GM12878 (cell line): ENCODE results near the gene ADCY2. TPM values are rescaled to one million over a fixed set of nuclear protein-coding genes. Genes with fewer than 3 reads are reported as not detected.

Experiments
- ATAC-seq: fragments of 200-7000 bp; cut with Tn5 transposase; 3 replicates; pipeline ENCODE4 v1.9.1; 2020; ENCODE audit warnings: mild to moderate bottlenecking, moderate library complexity
- BruUV-seq: library from RNA; stranded (reverse); fragments of 400-500 nt; replicated peaks from 2 replicates; lab custom pipeline; 2021; lab: Mats Ljungman, UMichigan
- CTCF ChIA-PET: fragments of 300-600 bp; sonication (Branson Sonifier 250); formaldehyde crosslinking; extraction: SDS; loops from one replicate; lab custom pipeline; 2021; ENCODE audit warnings: inconsistent platforms; lab: Yijun Ruan, JAX
- POLR2A ChIA-PET: fragments of 350-600 bp; formaldehyde crosslinking; extraction: SDS; loops from one replicate; lab custom pipeline; 2021; ENCODE audit warnings: inconsistent platforms; lab: Charles Lee
- RAD21 ChIA-PET: fragments of 300-600 bp; sonication (Branson Sonifier 250); formaldehyde crosslinking; loops from one replicate; lab custom pipeline; 2023; ENCODE audit warnings: antibody characterized with exemption; ENCODE audit not compliant: unreplicated experiment; lab: Charles Lee
- SMC1A ChIA-PET: fragments of 300-600 bp; sonication (Branson Sonifier 250); formaldehyde crosslinking; loops from one replicate; lab custom pipeline; 2023; ENCODE audit not compliant: unreplicated experiment, uncharacterized antibody; lab: Charles Lee
- DNase-seq: peaks from one replicate; pipeline ENCODE4 v3.0.0-alpha.2; 2011; ENCODE audit warnings: low read depth, low spot score
- FAIRE-seq: peaks from 3 replicates; lab custom pipeline; 2011; peaks lifted over from hg19 to GRCh38; lab: Jason Lieb, UNC
- H2AFZ ChIP-seq: 2 replicates; pipeline ENCODE4 v1.6.0; 2011; ENCODE audit warnings: low read depth, low read length, control low read depth; ENCODE audit not compliant: control insufficient read depth
- H3K27ac ChIP-seq: 2 replicates; pipeline ENCODE4 v1.5.1; 2011; ENCODE audit warnings: control low read depth; ENCODE audit not compliant: control insufficient read depth, insufficient read depth
- H3K27me3 ChIP-seq, 2 experiments: replicated peaks in 1 of 2; 2 replicates each; pipeline versions ENCODE4 v1.6.0 to v1.6.1; 2011; ENCODE audit warnings: low read length in 1 of 2; ENCODE audit not compliant: control insufficient read depth in 2 of 2, insufficient read depth in 2 of 2
- H3K36me3 ChIP-seq, 2 experiments: 2 replicates each; pipeline ENCODE4 v1.5.1; 2011; ENCODE audit warnings: low read length in 1 of 2; ENCODE audit not compliant: control insufficient read depth in 2 of 2, insufficient read depth in 2 of 2
- H3K4me1 ChIP-seq: 2 replicates; pipeline ENCODE4 v1.6.1; 2011; ENCODE audit warnings: mild to moderate bottlenecking, low read length, moderate library complexity, mixed read lengths; ENCODE audit not compliant: control insufficient read depth, insufficient read depth
- H3K4me2 ChIP-seq: 2 replicates; pipeline ENCODE4 v1.6.0; 2011; ENCODE audit warnings: control low read depth; ENCODE audit not compliant: control insufficient read depth, insufficient read depth
- H3K4me3 ChIP-seq: fragments of 200-600 bp; sonication (generic); 2 replicates; pipeline ENCODE4 v1.5.1; 2016
- H3K79me2 ChIP-seq: 2 replicates; pipeline ENCODE4 v1.6.0; 2011; ENCODE audit warnings: low read length; ENCODE audit not compliant: control insufficient read depth, insufficient read depth
- H3K9ac ChIP-seq: 2 replicates; pipeline ENCODE4 v1.8.0; 2011; ENCODE audit warnings: low read length, control low read depth, mixed read lengths; ENCODE audit not compliant: control insufficient read depth, insufficient read depth
- H3K9me3 ChIP-seq: replicated peaks from 3 replicates; pipeline ENCODE4 v1.5.1; 2011; ENCODE audit warnings: mild to moderate bottlenecking, low read length; ENCODE audit not compliant: control insufficient read depth, insufficient read depth
- H4K20me1 ChIP-seq: 2 replicates; pipeline ENCODE4 v1.6.0; 2011; ENCODE audit not compliant: control insufficient read depth, insufficient read depth
- ATF7 ChIP-seq: fragments of 450-650 bp; IDR thresholded peaks from 2 replicates; pipeline ENCODE4 v1.6.1; 2016; ENCODE audit warnings: low read depth, mild to moderate bottlenecking
- CHD1 ChIP-seq: IDR thresholded peaks from 2 replicates; pipeline ENCODE4 v1.6.1; 2012; ENCODE audit warnings: low read depth, low read length, improper control_type of control experiment
- CREM ChIP-seq: IDR thresholded peaks from 2 replicates; pipeline ENCODE4 v1.6.1; 2014; ENCODE audit warnings: antibody characterized with exemption, low read depth
- GABPA ChIP-seq: IDR thresholded peaks from 2 replicates; pipeline ENCODE4 v1.6.1; 2014; ENCODE audit warnings: antibody characterized with exemption, low read depth, mild to moderate bottlenecking, inconsistent platforms
- IRF4 ChIP-seq: IDR thresholded peaks from 2 replicates; pipeline ENCODE4 v1.6.1; 2011; ENCODE audit warnings: low read depth, low read length
- NR2C2 ChIP-seq: IDR thresholded peaks from 2 replicates; pipeline ENCODE4 v1.6.1; 2011; ENCODE audit warnings: borderline replicate concordance, low read depth; ENCODE audit not compliant: control insufficient read depth, insufficient read length
- POLR2A ChIP-seq: IDR thresholded peaks from 2 replicates; pipeline ENCODE4 v1.6.1; 2011; ENCODE audit warnings: low read depth, mild to moderate bottlenecking, low read length
- POLR2AphosphoS2 ChIP-seq: IDR thresholded peaks from 2 replicates; pipeline ENCODE4 v1.6.1; 2011; ENCODE audit warnings: low read depth, mild to moderate bottlenecking, low read length, improper control_type of control experiment, moderate library complexity
- POLR2AphosphoS5 ChIP-seq: IDR thresholded peaks from 2 replicates; pipeline ENCODE4 v1.6.1; 2011; ENCODE audit warnings: mild to moderate bottlenecking, low read length, inconsistent platforms
- POU2F2 ChIP-seq: IDR thresholded peaks from 3 replicates; pipeline ENCODE4 v1.6.1; 2011; ENCODE audit warnings: low read depth, mild to moderate bottlenecking, low read length, borderline replicate concordance
- RUNX3 ChIP-seq: IDR thresholded peaks from 2 replicates; pipeline ENCODE4 v1.6.1; 2012; ENCODE audit warnings: low read length, inconsistent platforms
- SPI1 ChIP-seq: IDR thresholded peaks from 2 replicates; pipeline ENCODE4 v1.6.1; 2011; ENCODE audit warnings: low read depth, mild to moderate bottlenecking, low read length, moderate library complexity, borderline replicate concordance; ENCODE audit not compliant: insufficient read depth
- SREBF1 ChIP-seq: IDR thresholded peaks from 2 replicates; pipeline ENCODE4 v1.6.1; 2012; ENCODE audit warnings: mild to moderate bottlenecking, low read length
- STAT1 ChIP-seq: fragments of 450-650 bp; conservative IDR thresholded peaks from 2 replicates; pipeline ENCODE4 v1.6.1; 2014; ENCODE audit warnings: antibody characterized with exemption, mild to moderate bottlenecking
- ZNF384 ChIP-seq: IDR thresholded peaks from 2 replicates; pipeline ENCODE4 v1.6.1; 2012; ENCODE audit warnings: low read depth, mild to moderate bottlenecking, low read length, improper control_type of control experiment, borderline replicate concordance
- WGBS: methylation state at CpG from one replicate; pipeline ENCODE4 v1.1.6; 2016; ENCODE audit warnings: low lambda C conversion rate; ENCODE audit not compliant: insufficient replicate concordance, insufficient coverage; ENCODE audit errors: missing lambda C conversion rate; 5-methylcytosine and 5-hydroxymethylcytosine counted together
- in situ Hi-C: fragments of 300-500 bp; cut with MboI; formaldehyde crosslinking; loops from 9 replicates; pipeline ENCODE4 v1.14.3; 2018; ENCODE audit warnings: mixed read lengths
- intact Hi-C: fragments of 100-400 bp; cut with micrococcal nuclease; formaldehyde crosslinking; loops from one replicate; pipeline ENCODE4 v1.14.2; 2022; ENCODE audit not compliant: unreplicated experiment
- polyA plus RNA-seq, 11 experiments: library from polyadenylated mRNA; depleted of rRNA in 4 of 11; unstranded in 6 of 11; stranded (reverse) in 5 of 11; fragments of >200 nt; fragmentation: Nextera tagmentation in 4 of 11; fragmentation: Illumina TruSeq in 1 of 11; extraction: Ambion mirVana in 4 of 11; extraction: Trizol in 1 of 11; gene quantifications; 1 replicate in 1 of 11; 2 replicates in 10 of 11; pipeline versions ENCODE4 v1.2.1 to v1.2.3, GENCODE V29; 2011 to 2016; ENCODE audit warnings: inconsistent platforms in 2 of 11, missing spikeins in 2 of 11, low read depth in 1 of 11
- total RNA-seq, 4 experiments: library from RNA; depleted of rRNA in 3 of 4; stranded (reverse); fragments of >200 nt in 3 of 4; fragmentation: Illumina TruSeq in 1 of 4; extraction: Trizol in 1 of 4; gene quantifications; 2 replicates each; pipeline versions ENCODE4 v1.2.1 to v1.2.3, GENCODE V29; 2013 to 2021
- TF ChIP-seq, protein P1 (sequence below): fragments of 450-650 bp; IDR thresholded peaks from 2 replicates; pipeline ENCODE4 v1.6.1; 2017; ENCODE audit warnings: low read depth, mild to moderate bottlenecking, moderate library complexity
- TF ChIP-seq, protein P2 (sequence below): fragments of 450-650 bp; IDR thresholded peaks from 2 replicates; pipeline ENCODE4 v1.6.1; 2017; ENCODE audit warnings: mild to moderate bottlenecking, moderate library complexity
- TF ChIP-seq, protein P3 (sequence below): IDR thresholded peaks from 2 replicates; pipeline ENCODE4 v1.6.1; 2012; ENCODE audit warnings: low read depth, low read length, improper control_type of control experiment

The ADCY2 gene
- total and polyA plus RNA-seq, 10 of the 15 experiments (the other 5 are each of a cell fraction or from before 2014, with no cell fraction given) = 0.07 to 0.26 TPM; not detected in 8

DNA sequence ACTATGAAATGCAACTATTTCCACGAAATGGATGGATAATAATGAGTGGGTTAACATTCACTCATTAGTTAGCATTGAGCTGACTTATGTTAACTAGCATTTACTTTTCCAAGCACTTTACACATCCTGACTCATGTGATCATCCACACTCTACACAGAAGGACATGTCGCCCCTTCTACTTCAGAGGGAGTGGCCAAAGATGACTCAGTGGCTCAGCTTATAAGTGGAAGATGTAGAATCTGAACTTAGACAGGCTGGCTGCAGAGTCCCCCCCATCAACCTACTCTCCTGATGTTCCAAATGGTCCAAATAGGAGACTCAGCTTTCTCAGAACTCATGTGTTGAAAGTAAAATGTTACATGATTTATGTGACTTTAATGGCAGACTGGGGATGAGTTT, 146.0 kb downstream of the ADCY2 start (continued):
- TF ChIP-seq CREM (no peak), POLR2AphosphoS2 (no peak)

DNA sequence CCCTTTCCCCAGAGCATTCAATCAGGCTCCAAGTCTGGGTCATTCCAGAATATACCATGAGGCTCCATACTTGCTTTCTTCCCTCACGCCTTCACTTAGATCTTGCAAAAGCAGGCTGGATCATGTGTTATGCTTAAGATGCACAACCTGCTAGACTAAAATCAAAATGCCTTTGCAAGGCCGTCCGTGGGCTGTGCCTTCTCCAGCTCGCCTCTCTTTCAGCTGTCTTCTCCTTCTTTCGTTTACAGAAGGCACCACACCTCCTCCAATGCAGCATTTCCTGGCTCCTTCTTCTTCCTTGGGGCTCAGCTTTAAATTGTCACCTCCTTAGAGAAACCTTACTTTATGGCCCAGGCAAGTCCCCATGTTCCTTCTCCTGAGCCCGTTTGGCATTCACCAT, 150.6 kb downstream of the ADCY2 start:
- in situ Hi-C loops = no loop called here
- no peaks in the 10 kb centered on the region for H4K20me1 ChIP-seq
- BruUV-seq = no TSS peak
- H3K4me1 ChIP-seq = no peaks in the 10 kb centered on the region
- ChIA-PET CTCF (no interaction called here), RAD21 (no interaction called here), POLR2A (no interaction called here), SMC1A (no interaction called here)
- no peak overlapping the region for H3K4me3 ChIP-seq
- no peaks in the 10 kb centered on the region for H3K9me3 ChIP-seq
- H3K79me2 ChIP-seq = no peaks in the 10 kb centered on the region
- H3K27me3 ChIP-seq = no peaks in the 10 kb centered on the region
- no peak for FAIRE-seq
- WGBS = 23% methylated on average over 6 of the region's 6 CpGs
- H3K36me3 ChIP-seq = no peaks in the 10 kb centered on the region
- H3K9ac ChIP-seq = no peak overlapping the region
- H3K27ac ChIP-seq = no peak overlapping the region
- no peak for ATAC-seq
- H3K4me2 ChIP-seq = no peak overlapping the region
- DNase-seq = no peak
- H2AFZ ChIP-seq = no peak overlapping the region
- intact Hi-C loops = no loop called here
- TF ChIP-seq, protein P1, sequence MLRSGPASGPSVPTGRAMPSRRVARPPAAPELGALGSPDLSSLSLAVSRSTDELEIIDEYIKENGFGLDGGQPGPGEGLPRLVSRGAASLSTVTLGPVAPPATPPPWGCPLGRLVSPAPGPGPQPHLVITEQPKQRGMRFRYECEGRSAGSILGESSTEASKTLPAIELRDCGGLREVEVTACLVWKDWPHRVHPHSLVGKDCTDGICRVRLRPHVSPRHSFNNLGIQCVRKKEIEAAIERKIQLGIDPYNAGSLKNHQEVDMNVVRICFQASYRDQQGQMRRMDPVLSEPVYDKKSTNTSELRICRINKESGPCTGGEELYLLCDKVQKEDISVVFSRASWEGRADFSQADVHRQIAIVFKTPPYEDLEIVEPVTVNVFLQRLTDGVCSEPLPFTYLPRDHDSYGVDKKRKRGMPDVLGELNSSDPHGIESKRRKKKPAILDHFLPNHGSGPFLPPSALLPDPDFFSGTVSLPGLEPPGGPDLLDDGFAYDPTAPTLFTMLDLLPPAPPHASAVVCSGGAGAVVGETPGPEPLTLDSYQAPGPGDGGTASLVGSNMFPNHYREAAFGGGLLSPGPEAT = no peak
- TF ChIP-seq, protein P2, sequence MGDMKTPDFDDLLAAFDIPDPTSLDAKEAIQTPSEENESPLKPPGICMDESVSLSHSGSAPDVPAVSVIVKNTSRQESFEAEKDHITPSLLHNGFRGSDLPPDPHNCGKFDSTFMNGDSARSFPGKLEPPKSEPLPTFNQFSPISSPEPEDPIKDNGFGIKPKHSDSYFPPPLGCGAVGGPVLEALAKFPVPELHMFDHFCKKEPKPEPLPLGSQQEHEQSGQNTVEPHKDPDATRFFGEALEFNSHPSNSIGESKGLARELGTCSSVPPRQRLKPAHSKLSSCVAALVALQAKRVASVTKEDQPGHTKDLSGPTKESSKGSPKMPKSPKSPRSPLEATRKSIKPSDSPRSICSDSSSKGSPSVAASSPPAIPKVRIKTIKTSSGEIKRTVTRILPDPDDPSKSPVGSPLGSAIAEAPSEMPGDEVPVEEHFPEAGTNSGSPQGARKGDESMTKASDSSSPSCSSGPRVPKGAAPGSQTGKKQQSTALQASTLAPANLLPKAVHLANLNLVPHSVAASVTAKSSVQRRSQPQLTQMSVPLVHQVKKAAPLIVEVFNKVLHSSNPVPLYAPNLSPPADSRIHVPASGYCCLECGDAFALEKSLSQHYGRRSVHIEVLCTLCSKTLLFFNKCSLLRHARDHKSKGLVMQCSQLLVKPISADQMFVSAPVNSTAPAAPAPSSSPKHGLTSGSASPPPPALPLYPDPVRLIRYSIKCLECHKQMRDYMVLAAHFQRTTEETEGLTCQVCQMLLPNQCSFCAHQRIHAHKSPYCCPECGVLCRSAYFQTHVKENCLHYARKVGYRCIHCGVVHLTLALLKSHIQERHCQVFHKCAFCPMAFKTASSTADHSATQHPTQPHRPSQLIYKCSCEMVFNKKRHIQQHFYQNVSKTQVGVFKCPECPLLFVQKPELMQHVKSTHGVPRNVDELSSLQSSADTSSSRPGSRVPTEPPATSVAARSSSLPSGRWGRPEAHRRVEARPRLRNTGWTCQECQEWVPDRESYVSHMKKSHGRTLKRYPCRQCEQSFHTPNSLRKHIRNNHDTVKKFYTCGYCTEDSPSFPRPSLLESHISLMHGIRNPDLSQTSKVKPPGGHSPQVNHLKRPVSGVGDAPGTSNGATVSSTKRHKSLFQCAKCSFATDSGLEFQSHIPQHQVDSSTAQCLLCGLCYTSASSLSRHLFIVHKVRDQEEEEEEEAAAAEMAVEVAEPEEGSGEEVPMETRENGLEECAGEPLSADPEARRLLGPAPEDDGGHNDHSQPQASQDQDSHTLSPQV = no peak
- no peak for TF ChIP-seq SREBF1
- no peak for TF ChIP-seq STAT1
- no peak for TF ChIP-seq ZNF384
- TF ChIP-seq POLR2A = no peak
- TF ChIP-seq IRF4 = no peak
- TF ChIP-seq, protein P3, sequence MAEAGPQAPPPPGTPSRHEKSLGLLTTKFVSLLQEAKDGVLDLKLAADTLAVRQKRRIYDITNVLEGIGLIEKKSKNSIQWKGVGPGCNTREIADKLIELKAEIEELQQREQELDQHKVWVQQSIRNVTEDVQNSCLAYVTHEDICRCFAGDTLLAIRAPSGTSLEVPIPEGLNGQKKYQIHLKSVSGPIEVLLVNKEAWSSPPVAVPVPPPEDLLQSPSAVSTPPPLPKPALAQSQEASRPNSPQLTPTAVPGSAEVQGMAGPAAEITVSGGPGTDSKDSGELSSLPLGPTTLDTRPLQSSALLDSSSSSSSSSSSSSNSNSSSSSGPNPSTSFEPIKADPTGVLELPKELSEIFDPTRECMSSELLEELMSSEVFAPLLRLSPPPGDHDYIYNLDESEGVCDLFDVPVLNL = no peak
- no peak for TF ChIP-seq CHD1
- no peak for TF ChIP-seq POU2F2
- no peak for TF ChIP-seq RUNX3
- no peak for TF ChIP-seq NR2C2
- TF ChIP-seq GABPA = no peak
- no peak for TF ChIP-seq ATF7
- TF ChIP-seq POLR2AphosphoS5 = no peak
- no peak for TF ChIP-seq SPI1
